ENCODE measurements around the gene DGLUCY.

Gene DGLUCY

GRCh38 chr14:91207008-91207407 lies 93.1 kb downstream of the DGLUCY start:
- no peaks in the 10 kb centered on the region for H3K9me3 ChIP-seq (ENCODE audit: insufficient read depth, low read length, severe bottlenecking)
- no peak overlapping the region for H3K4me2 ChIP-seq (ENCODE audit: insufficient read depth, low read length)
- no peaks in the 10 kb centered on the region for H3K27me3 ChIP-seq (ENCODE audit: insufficient read depth, low read length, poor library complexity)
- peaks cover 5% of the 10 kb centered on the region for H3K4me1 ChIP-seq (ENCODE audit: insufficient read depth, low read length)
- no peak overlapping the region for H3K27ac ChIP-seq (ENCODE audit: low read length)
- H3K79me2 ChIP-seq (ENCODE audit: insufficient read depth, low read length) = no peaks in the 10 kb centered on the region
- H3K9ac ChIP-seq (ENCODE audit: low read depth, low read length) = no peak overlapping the region
- H3K36me3 ChIP-seq (ENCODE audit: insufficient read depth, low read length) = peaks cover 91% of the 10 kb centered on the region
- no peak for TF ChIP-seq CTCF (IDR thresholded peaks at IDR 0.05; ENCODE audit: borderline replicate concordance, extremely low read depth, low read length, poor library complexity, severe bottlenecking)
- no peak for TF ChIP-seq EZH2 (IDR thresholded peaks at IDR 0.05; ENCODE audit: borderline replicate concordance, low read depth, low read length, severe bottlenecking)
- H2AFZ ChIP-seq (ENCODE audit: low read depth, low read length) = no peak overlapping the region
- no peak for DNase-seq
- no peak overlapping the region for H3K4me3 ChIP-seq (ENCODE audit: low read depth in 1 of 2, low read length in 2 of 2)
- H4K20me1 ChIP-seq (ENCODE audit: insufficient read depth, low read length) = no peaks in the 10 kb centered on the region
- no peak for ATAC-seq (ENCODE audit: insufficient read depth, low read depth)

- no peak overlapping the region for H3K27ac ChIP-seq (ENCODE audit: low read length)
- no peak overlapping the region for H3K4me2 ChIP-seq (ENCODE audit: insufficient read depth, low read length)
- no peaks in the 10 kb centered on the region for H3K9me3 ChIP-seq (ENCODE audit: insufficient read depth, low read length, severe bottlenecking)
- no peak overlapping the region for H3K9ac ChIP-seq (ENCODE audit: low read depth, low read length)
- H3K4me1 ChIP-seq (ENCODE audit: insufficient read depth, low read length) = no peaks in the 10 kb centered on the region
- no peaks in the 10 kb centered on the region for H4K20me1 ChIP-seq (ENCODE audit: insufficient read depth, low read length)
- TF ChIP-seq EZH2 (IDR thresholded peaks at IDR 0.05; ENCODE audit: borderline replicate concordance, low read depth, low read length, severe bottlenecking) = no peak
- no peak for TF ChIP-seq CTCF (IDR thresholded peaks at IDR 0.05; ENCODE audit: borderline replicate concordance, extremely low read depth, low read length, poor library complexity, severe bottlenecking)
- peaks cover 76% of the 10 kb centered on the region for H3K36me3 ChIP-seq (ENCODE audit: insufficient read depth, low read length)
- no peak overlapping the region for H3K4me3 ChIP-seq (ENCODE audit: low read depth in 1 of 2, low read length in 2 of 2)
- no peaks in the 10 kb centered on the region for H3K79me2 ChIP-seq (ENCODE audit: insufficient read depth, low read length)
- no peak for ATAC-seq (ENCODE audit: insufficient read depth, low read depth)
- DNase-seq = no peak
- no peaks in the 10 kb centered on the region for H3K27me3 ChIP-seq (ENCODE audit: insufficient read depth, low read length, poor library complexity)
- no peak overlapping the region for H2AFZ ChIP-seq (ENCODE audit: low read depth, low read length)
These were observed 97.1 kb downstream of the DGLUCY start for GRCh38 chr14:91211017-91211416.

- H3K9ac ChIP-seq (ENCODE audit: low read depth, low read length) = no peak overlapping the region
- H3K27ac ChIP-seq (ENCODE audit: low read length) = no peak overlapping the region
- no peak for DNase-seq
- H3K4me3 ChIP-seq (ENCODE audit: low read depth in 1 of 2, low read length in 2 of 2) = no peak overlapping the region
- no peaks in the 10 kb centered on the region for H3K4me1 ChIP-seq (ENCODE audit: insufficient read depth, low read length)
- no peak for TF ChIP-seq EZH2 (IDR thresholded peaks at IDR 0.05; ENCODE audit: borderline replicate concordance, low read depth, low read length, severe bottlenecking)
- no peak for TF ChIP-seq CTCF (IDR thresholded peaks at IDR 0.05; ENCODE audit: borderline replicate concordance, extremely low read depth, low read length, poor library complexity, severe bottlenecking)
- peaks cover 60% of the 10 kb centered on the region for H3K36me3 ChIP-seq (ENCODE audit: insufficient read depth, low read length)
- no peaks in the 10 kb centered on the region for H4K20me1 ChIP-seq (ENCODE audit: insufficient read depth, low read length)
- no peak overlapping the region for H2AFZ ChIP-seq (ENCODE audit: low read depth, low read length)
- ATAC-seq (ENCODE audit: insufficient read depth, low read depth) = no peak
- no peaks in the 10 kb centered on the region for H3K79me2 ChIP-seq (ENCODE audit: insufficient read depth, low read length)
- no peaks in the 10 kb centered on the region for H3K9me3 ChIP-seq (ENCODE audit: insufficient read depth, low read length, severe bottlenecking)
- H3K27me3 ChIP-seq (ENCODE audit: insufficient read depth, low read length, poor library complexity) = no peaks in the 10 kb centered on the region
- H3K4me2 ChIP-seq (ENCODE audit: insufficient read depth, low read length) = no peak overlapping the region
These were observed 100.4 kb downstream of the DGLUCY start for GRCh38 chr14:91214306-91214705.

GRCh38 chr14:91215381-91215780 lies 101.5 kb downstream of the DGLUCY start:
- TF ChIP-seq CTCF (IDR thresholded peaks at IDR 0.05; ENCODE audit: borderline replicate concordance, extremely low read depth, low read length, poor library complexity, severe bottlenecking) (no peak), EZH2 (IDR thresholded peaks at IDR 0.05; ENCODE audit: borderline replicate concordance, low read depth, low read length, severe bottlenecking) (no peak)
- no peaks in the 10 kb centered on the region for H4K20me1 ChIP-seq (ENCODE audit: insufficient read depth, low read length)
- H2AFZ ChIP-seq (ENCODE audit: low read depth, low read length) = no peak overlapping the region
- H3K4me2 ChIP-seq (ENCODE audit: insufficient read depth, low read length) = no peak overlapping the region
- H3K79me2 ChIP-seq (ENCODE audit: insufficient read depth, low read length) = no peaks in the 10 kb centered on the region
- DNase-seq = no peak
- no peaks in the 10 kb centered on the region for H3K9me3 ChIP-seq (ENCODE audit: insufficient read depth, low read length, severe bottlenecking)
- H3K36me3 ChIP-seq (ENCODE audit: insufficient read depth, low read length) = peaks cover 60% of the 10 kb centered on the region
- H3K27ac ChIP-seq (ENCODE audit: low read length) = no peak overlapping the region
- no peak overlapping the region for H3K9ac ChIP-seq (ENCODE audit: low read depth, low read length)
- no peaks in the 10 kb centered on the region for H3K4me1 ChIP-seq (ENCODE audit: insufficient read depth, low read length)
- no peak overlapping the region for H3K4me3 ChIP-seq (ENCODE audit: low read depth in 1 of 2, low read length in 2 of 2)
- H3K27me3 ChIP-seq (ENCODE audit: insufficient read depth, low read length, poor library complexity) = no peaks in the 10 kb centered on the region
- no peak for ATAC-seq (ENCODE audit: insufficient read depth, low read depth)

Data from DND-41 (cell line).